SKM-1 (cell line): ENCODE results near the gene TIMMDC1.
"Not testable (repeated sequence)": the region's sequence is repeated elsewhere in the genome, so short reads cannot be mapped to it uniquely, and the experiment has no call there.

Source experiments
- DNase-seq: peaks from one replicate; lab custom pipeline; 2025; ENCODE audit not compliant: unreplicated experiment; lab: John Stamatoyannopoulos, UW

TIMMDC1 gene

GRCh38 chr3:119508172-119508845, 10.0 kb downstream of the TIMMDC1 start:
- DNase-seq, result no peak

- DNase-seq, result no peak
Observed at GRCh38 chr3:119510690-119511089, 12.3 kb downstream of the TIMMDC1 start.

GRCh38 chr3:119514637-119515036, 16.3 kb downstream of the TIMMDC1 start:
- DNase-seq, result no peak

- no peak for DNase-seq
Observed at GRCh38 chr3:119517112-119517511, 18.8 kb downstream of the TIMMDC1 start.

GRCh38 chr3:119518026-119518425, 19.7 kb downstream of the TIMMDC1 start:
- DNase-seq, result no peak

GRCh38 chr3:119524931-119525662, 26.8 kb downstream of the TIMMDC1 start:
- no peak for DNase-seq

- no peak for DNase-seq
Observed at GRCh38 chr3:119527714-119528113, 29.4 kb downstream of the TIMMDC1 start.

GRCh38 chr3:119529883-119530282, 31.5 kb downstream of the TIMMDC1 start:
- DNase-seq, result no peak

- DNase-seq, result no peak
Observed at GRCh38 chr3:119530456-119530855, 32.1 kb downstream of the TIMMDC1 start.

- DNase-seq, result no peak
Observed at GRCh38 chr3:119531151-119531550, 32.8 kb downstream of the TIMMDC1 start.

GRCh38 chr3:119534296-119534695, 35.9 kb downstream of the TIMMDC1 start:
- no peak for DNase-seq

GRCh38 chr3:119536757-119537156, 38.4 kb downstream of the TIMMDC1 start:
- DNase-seq, result no peak

GRCh38 chr3:119538772-119539171, 40.4 kb downstream of the TIMMDC1 start:
- DNase-seq, result no peak

- no peak for DNase-seq
Observed at GRCh38 chr3:119541547-119541946, 43.2 kb downstream of the TIMMDC1 start.

- DNase-seq, result no peak
Observed at GRCh38 chr3:119542168-119542767, 43.9 kb downstream of the TIMMDC1 start.

GRCh38 chr3:119543147-119543546, 44.8 kb downstream of the TIMMDC1 start:
- no peak for DNase-seq

GRCh38 chr3:119547227-119547626, 48.9 kb downstream of the TIMMDC1 start:
- DNase-seq, result no peak

GRCh38 chr3:119548341-119548740, 50.0 kb downstream of the TIMMDC1 start:
- DNase-seq, result no peak

- no peak for DNase-seq
Observed at GRCh38 chr3:119550192-119550910, 52.0 kb downstream of the TIMMDC1 start.

GRCh38 chr3:119551598-119551997, 53.3 kb downstream of the TIMMDC1 start:
- no peak for DNase-seq

- DNase-seq, result not testable (repeated sequence)
Observed at GRCh38 chr3:119552928-119553327, 54.6 kb downstream of the TIMMDC1 start.
